H9 (cell line): ENCODE results near the gene ARHGAP26. TPM values are rescaled to one million over a fixed set of nuclear protein-coding genes. Genes with fewer than 3 reads are reported as not detected.

Experiments
- DNase-seq: peaks from one replicate; pipeline ENCODE4 v3.0.0-alpha.2; 2017
- H2AFZ ChIP-seq: one replicate; pipeline ENCODE4 v1.6.1; 2013; ENCODE audit warnings: mild to moderate bottlenecking, low read length, control low read depth, moderate library complexity
- H2AK5ac ChIP-seq: 2 replicates; pipeline ENCODE4 v1.6.1; 2013; ENCODE audit warnings: low read length, control low read depth, mixed read lengths; ENCODE audit not compliant: insufficient read length
- H2BK120ac ChIP-seq: one replicate; pipeline ENCODE4 v1.6.1; 2013; ENCODE audit warnings: low read depth, mild to moderate bottlenecking, low read length, control low read depth, inconsistent platforms; ENCODE audit not compliant: poor library complexity, severe bottlenecking
- H2BK12ac ChIP-seq: 2 replicates; pipeline ENCODE4 v1.6.1; 2013; ENCODE audit warnings: low read length, control low read depth, mixed read lengths, low read depth; ENCODE audit not compliant: insufficient read length
- H2BK15ac ChIP-seq: 2 replicates; pipeline ENCODE4 v1.6.1; 2013; ENCODE audit warnings: low read depth, low read length, control low read depth
- H2BK20ac ChIP-seq: one replicate; pipeline ENCODE4 v1.6.1; 2013; ENCODE audit warnings: low read depth, mild to moderate bottlenecking, low read length, control low read depth, inconsistent platforms; ENCODE audit not compliant: poor library complexity, severe bottlenecking
- H2BK5ac ChIP-seq: 2 replicates; pipeline ENCODE4 v1.6.1; 2013; ENCODE audit warnings: low read length, control low read depth, mixed read lengths; ENCODE audit not compliant: insufficient read length
- H3K14ac ChIP-seq: 2 replicates; pipeline ENCODE4 v1.6.1; 2013; ENCODE audit warnings: low read length, control low read depth; ENCODE audit not compliant: insufficient read depth
- H3K18ac ChIP-seq: 2 replicates; pipeline ENCODE4 v1.6.1; 2013; ENCODE audit warnings: low read depth, mild to moderate bottlenecking, mixed read lengths, low read length, control low read depth; ENCODE audit not compliant: insufficient read length
- H3K23ac ChIP-seq: 2 replicates; pipeline ENCODE4 v1.6.1; 2013; ENCODE audit warnings: low read length, control low read depth, mixed read lengths, low read depth; ENCODE audit not compliant: insufficient read length
- H3K23me2 ChIP-seq: 2 replicates; pipeline ENCODE4 v1.6.1; 2013; ENCODE audit warnings: low read depth, mild to moderate bottlenecking, mixed read lengths, low read length, control low read depth; ENCODE audit not compliant: insufficient read length, poor library complexity, severe bottlenecking
- H3K27ac ChIP-seq: 2 replicates; pipeline ENCODE4 v1.5.1; 2013; ENCODE audit warnings: low read length, control low read depth, mixed read lengths, low read depth; ENCODE audit not compliant: insufficient read length
- H3K27me3 ChIP-seq: 2 replicates; pipeline ENCODE4 v1.6.1; 2013; ENCODE audit warnings: low read length, control low read depth, inconsistent platforms; ENCODE audit not compliant: insufficient read depth
- H3K4ac ChIP-seq: 2 replicates; pipeline ENCODE4 v1.6.1; 2013; ENCODE audit warnings: low read depth, mild to moderate bottlenecking, control low read depth, inconsistent platforms, low read length, moderate library complexity
- H3K4me1 ChIP-seq: 2 replicates; pipeline ENCODE4 v1.6.1; 2013; ENCODE audit warnings: low read length, control low read depth, inconsistent platforms; ENCODE audit not compliant: insufficient read depth
- H3K4me2 ChIP-seq: 2 replicates; pipeline ENCODE4 v1.6.1; 2013; ENCODE audit warnings: low read length, control low read depth, mixed read lengths; ENCODE audit not compliant: insufficient read length, insufficient read depth
- H3K56ac ChIP-seq: 2 replicates; pipeline ENCODE4 v1.6.1; 2013; ENCODE audit warnings: low read depth, mild to moderate bottlenecking, mixed read lengths, low read length, control low read depth; ENCODE audit not compliant: insufficient read length
- H3K79me1 ChIP-seq: 2 replicates; pipeline ENCODE4 v1.6.1; 2013; ENCODE audit warnings: low read depth, mild to moderate bottlenecking, moderate library complexity, low read length, control low read depth, inconsistent platforms; ENCODE audit not compliant: insufficient read depth, poor library complexity, severe bottlenecking
- H3K79me2 ChIP-seq: 2 replicates; pipeline ENCODE4 v1.6.1; 2013; ENCODE audit warnings: low read length, control low read depth, inconsistent platforms; ENCODE audit not compliant: insufficient read depth
- H3K9ac ChIP-seq: 2 replicates; pipeline ENCODE4 v1.6.1; 2013; ENCODE audit warnings: low read length, control low read depth, mixed read lengths; ENCODE audit not compliant: insufficient read length; ENCODE audit errors: extremely low read depth
- H3K9me3 ChIP-seq: one replicate; pipeline ENCODE4 v1.6.1; 2013; ENCODE audit warnings: low read depth, low read length, inconsistent platforms; ENCODE audit not compliant: control insufficient read depth
- H3T11ph ChIP-seq: one replicate; pipeline ENCODE4 v1.6.1; 2013; ENCODE audit warnings: mild to moderate bottlenecking, low read length, control low read depth, inconsistent platforms
- H4K20me1 ChIP-seq: one replicate; pipeline ENCODE4 v1.6.1; 2013; ENCODE audit not compliant: control insufficient read depth, insufficient read length, insufficient read depth
- H4K5ac ChIP-seq: 2 replicates; pipeline ENCODE4 v1.6.1; 2013; ENCODE audit warnings: low read depth, mild to moderate bottlenecking, mixed read lengths, low read length, control low read depth; ENCODE audit not compliant: insufficient read length
- H4K8ac ChIP-seq: replicated peaks from 2 replicates; pipeline ENCODE4 v1.6.1; 2013; ENCODE audit warnings: low read length, control low read depth, mixed read lengths, low read depth; ENCODE audit not compliant: insufficient read length
- H4K91ac ChIP-seq: 2 replicates; pipeline ENCODE4 v1.6.1; 2013; ENCODE audit warnings: low read depth, mild to moderate bottlenecking, moderate library complexity, mixed read lengths, low read length, control low read depth; ENCODE audit not compliant: insufficient read length
- H3K27ac Mint-ChIP-seq, 3 experiments: 2 replicates in 2 of 3; 3 replicates in 1 of 3; pipeline ENCODE4 v1.8.0; 2020 to 2021; ENCODE audit warnings: mixed read lengths in 3 of 3, mild to moderate bottlenecking in 1 of 3, moderate library complexity in 1 of 3
- H3K27me3 Mint-ChIP-seq: 2 replicates; pipeline ENCODE4 v1.8.0; 2021; ENCODE audit warnings: low read depth, mild to moderate bottlenecking, moderate library complexity, mixed read lengths
- H3K36me3 Mint-ChIP-seq, 3 experiments: 2 replicates in 2 of 3; 3 replicates in 1 of 3; pipeline ENCODE4 v1.8.0; 2020 to 2021; ENCODE audit warnings: low read depth in 3 of 3, mixed read lengths in 3 of 3; ENCODE audit not compliant: insufficient read depth in 1 of 3
- H3K4me1 Mint-ChIP-seq, 2 experiments: 2 replicates each; pipeline ENCODE4 v1.8.0; 2020; ENCODE audit warnings: mixed read lengths in 2 of 2
- H3K4me3 Mint-ChIP-seq, 2 experiments: 2 replicates in 1 of 2; 3 replicates in 1 of 2; pipeline ENCODE4 v1.8.0; 2020 to 2021; ENCODE audit warnings: mild to moderate bottlenecking in 2 of 2, mixed read lengths in 2 of 2, moderate library complexity in 1 of 2
- H3K9me3 Mint-ChIP-seq, 2 experiments: 2 replicates in 1 of 2; 3 replicates in 1 of 2; pipeline ENCODE4 v1.8.0; 2020; ENCODE audit warnings: mild to moderate bottlenecking in 2 of 2, mixed read lengths in 2 of 2, moderate library complexity in 1 of 2
- WGBS: extraction: QIAGEN DNeasy Blood & Tissue Kit; methylation state at CpG from one replicate; pipeline ENCODE4 v1.1.7; 2013; ENCODE audit warnings: missing lambda C conversion rate, low lambda C conversion rate, mixed read lengths; ENCODE audit not compliant: insufficient read length; ENCODE audit errors: extremely low coverage; 5-methylcytosine and 5-hydroxymethylcytosine counted together
- total RNA-seq: library from RNA; stranded (reverse); gene quantifications from 2 replicates; pipeline ENCODE4 v1.2.1, GENCODE V29; 2021
- TF ChIP-seq, protein P1 (sequence below): fragments of 200-600 bp; sonication (generic); conservative IDR thresholded peaks from 3 replicates; pipeline ENCODE4 v1.8.0; 2021; ENCODE audit warnings: antibody characterized with exemption, mild to moderate bottlenecking

The ARHGAP26 gene
- total RNA-seq, 1 experiment from 2014 or later, result 13.8 TPM

DNA sequence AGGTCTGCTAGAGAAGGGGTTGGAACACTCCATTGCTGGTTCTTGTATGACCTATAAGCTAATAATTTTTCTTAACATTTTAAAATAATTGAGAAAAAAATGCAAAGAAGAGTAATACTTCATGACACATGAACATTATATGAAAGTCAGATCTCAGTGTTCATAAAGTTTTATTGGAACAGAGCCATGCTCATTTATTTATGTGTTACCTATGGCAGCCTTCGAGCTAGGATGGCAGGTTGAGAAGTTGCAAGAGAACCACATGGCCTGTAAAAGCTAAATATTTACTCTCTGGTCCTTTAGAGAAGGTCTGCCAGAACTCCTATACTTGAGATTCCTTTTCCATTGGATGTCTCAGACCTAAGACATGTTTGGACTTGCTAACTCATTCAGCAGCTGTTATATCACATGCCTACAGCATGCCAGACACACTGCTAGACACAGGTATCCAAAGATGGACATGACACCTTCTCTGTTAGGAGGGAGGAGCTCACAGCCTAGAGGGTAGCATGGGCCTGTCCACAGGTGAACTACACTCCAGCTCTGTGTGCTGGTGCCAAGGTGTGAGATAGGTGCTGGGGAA lies 304.3 kb downstream of the ARHGAP26 start:
- H2BK5ac ChIP-seq, result peak overlapping the region; percentile 75
- peaks cover 4% of the 10 kb centered on the region; the same call in 1 of the 2 replicates for H3K4me1 ChIP-seq
- H3K9me3 Mint-ChIP-seq, result peaks cover 17 to 19% of the 10 kb centered on the region in 2 experiments
- no peak overlapping the region for H2BK12ac ChIP-seq
- no peak overlapping the region for H4K91ac ChIP-seq
- H3K27me3 Mint-ChIP-seq, result no peaks in the 10 kb centered on the region
- H3K9ac ChIP-seq, result no peak overlapping the region
- no peak overlapping the region for H3K18ac ChIP-seq
- no peak overlapping the region for H3K4me2 ChIP-seq
- no peak overlapping the region for H2BK20ac ChIP-seq
- no CpG with 5 or more reads among the region's 1 CpG for WGBS
- no peak overlapping the region for H3K23ac ChIP-seq
- H3K23me2 ChIP-seq, result no peaks in the 10 kb centered on the region
- no peak overlapping the region for H4K5ac ChIP-seq
- H2AK5ac ChIP-seq, result no peak overlapping the region
- H3K9me3 ChIP-seq, result no peaks in the 10 kb centered on the region
- H3K27ac Mint-ChIP-seq, result no peak overlapping the region
- H2AFZ ChIP-seq, result no peak overlapping the region
- no peaks in the 10 kb centered on the region for H4K20me1 ChIP-seq
- H3K36me3 Mint-ChIP-seq, result peaks cover 18 to 29% (median 25%) of the 10 kb centered on the region in 3 experiments
- H3K79me2 ChIP-seq, result no peaks in the 10 kb centered on the region
- no peak overlapping the region for H3K4me3 Mint-ChIP-seq
- H3K27me3 ChIP-seq, result no peaks in the 10 kb centered on the region
- H4K8ac ChIP-seq, result no peak overlapping the region
- H3K56ac ChIP-seq, result no peak overlapping the region
- peak overlapping the region; percentile 37; the same call in 1 of the 2 replicates for H2BK15ac ChIP-seq
- no peak overlapping the region for H3K27ac ChIP-seq
- no peak overlapping the region for H3K14ac ChIP-seq
- TF ChIP-seq, protein P1, sequence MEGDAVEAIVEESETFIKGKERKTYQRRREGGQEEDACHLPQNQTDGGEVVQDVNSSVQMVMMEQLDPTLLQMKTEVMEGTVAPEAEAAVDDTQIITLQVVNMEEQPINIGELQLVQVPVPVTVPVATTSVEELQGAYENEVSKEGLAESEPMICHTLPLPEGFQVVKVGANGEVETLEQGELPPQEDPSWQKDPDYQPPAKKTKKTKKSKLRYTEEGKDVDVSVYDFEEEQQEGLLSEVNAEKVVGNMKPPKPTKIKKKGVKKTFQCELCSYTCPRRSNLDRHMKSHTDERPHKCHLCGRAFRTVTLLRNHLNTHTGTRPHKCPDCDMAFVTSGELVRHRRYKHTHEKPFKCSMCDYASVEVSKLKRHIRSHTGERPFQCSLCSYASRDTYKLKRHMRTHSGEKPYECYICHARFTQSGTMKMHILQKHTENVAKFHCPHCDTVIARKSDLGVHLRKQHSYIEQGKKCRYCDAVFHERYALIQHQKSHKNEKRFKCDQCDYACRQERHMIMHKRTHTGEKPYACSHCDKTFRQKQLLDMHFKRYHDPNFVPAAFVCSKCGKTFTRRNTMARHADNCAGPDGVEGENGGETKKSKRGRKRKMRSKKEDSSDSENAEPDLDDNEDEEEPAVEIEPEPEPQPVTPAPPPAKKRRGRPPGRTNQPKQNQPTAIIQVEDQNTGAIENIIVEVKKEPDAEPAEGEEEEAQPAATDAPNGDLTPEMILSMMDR, result no peak
- H3T11ph ChIP-seq, result no peak overlapping the region
- no peak for DNase-seq
- H3K79me1 ChIP-seq, result no peaks in the 10 kb centered on the region
- no peak overlapping the region for H3K4ac ChIP-seq
- H3K4me1 Mint-ChIP-seq, result peaks cover 15 to 21% of the 10 kb centered on the region in 2 experiments
- no peak overlapping the region for H2BK120ac ChIP-seq
